GM18499 (cell line): ENCODE measurements around the gene HNRNPAB.

ENCODE experiments used
- ATAC-seq: cut with Tn5 transposase; IDR thresholded peaks from one replicate; pipeline ENCODE4 v1.9.1; 2021; ENCODE audit warnings: moderate number of reproducible peaks; ENCODE audit not compliant: insufficient read depth, unreplicated experiment

HNRNPAB gene

DNA sequence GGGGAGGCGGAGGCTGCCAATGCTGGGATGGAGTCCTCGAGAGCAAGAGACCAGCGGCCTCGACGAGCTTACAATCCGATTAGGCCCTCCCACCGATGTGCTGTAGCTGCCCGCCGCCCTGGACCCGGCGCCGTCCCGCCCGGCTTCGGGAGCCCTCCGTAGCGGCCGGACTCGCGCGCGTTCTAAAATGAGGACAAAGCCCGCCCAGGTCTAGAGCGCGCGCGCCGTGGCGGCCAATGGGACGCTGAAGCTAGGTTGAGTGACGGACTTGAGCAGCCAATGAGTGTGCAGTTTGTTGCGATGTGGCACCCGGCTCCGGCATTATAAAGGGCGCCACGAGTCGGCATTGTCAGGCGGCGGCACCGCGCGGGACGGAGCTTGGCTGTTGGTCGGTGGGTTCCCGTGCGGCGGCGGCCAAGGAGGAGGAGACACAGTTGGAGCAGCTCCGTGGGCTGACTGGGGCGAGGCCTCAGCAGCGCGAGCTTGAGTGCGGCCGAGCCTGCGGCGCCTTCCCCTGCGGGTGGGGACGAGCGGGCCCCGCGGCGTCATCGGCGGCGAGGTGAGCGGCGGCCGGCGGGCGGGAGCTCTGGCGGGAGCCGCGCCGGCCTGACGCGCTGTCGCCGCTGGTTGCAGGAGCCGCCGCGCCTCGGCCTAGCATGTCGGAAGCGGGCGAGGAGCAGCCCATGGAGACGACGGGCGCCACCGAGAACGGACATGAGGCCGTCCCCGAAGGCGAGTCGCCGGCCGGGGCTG, at the start of gene HNRNPAB:
TSS of gene HNRNPAB (plus strand) at position 352 of the 753 bp plus-strand sequence. CDS start at position 657, 305 bp downstream.
- ATAC-seq = peak; percentile 52

DNA sequence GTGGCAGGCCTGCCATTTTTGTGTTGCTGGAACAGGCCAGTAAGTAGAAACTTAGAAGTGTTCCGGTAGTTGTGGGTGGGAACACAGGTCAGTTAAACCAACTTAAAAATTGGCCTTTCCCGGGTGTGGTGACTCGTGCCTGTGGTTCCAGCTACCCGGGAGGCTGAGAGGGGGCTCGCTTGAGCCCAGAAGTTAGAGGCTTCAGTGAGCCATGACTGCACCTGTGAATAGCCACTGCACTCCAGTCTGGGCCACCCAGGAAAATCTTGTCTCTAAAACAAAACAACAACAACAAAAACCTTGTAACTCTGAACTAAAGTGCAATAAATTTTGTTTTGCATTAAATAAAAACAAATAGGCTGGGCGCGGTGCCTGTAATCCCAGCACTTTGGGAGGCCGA, 49.3 kb upstream of the HNRNPAB start:
- no peak for ATAC-seq

DNA sequence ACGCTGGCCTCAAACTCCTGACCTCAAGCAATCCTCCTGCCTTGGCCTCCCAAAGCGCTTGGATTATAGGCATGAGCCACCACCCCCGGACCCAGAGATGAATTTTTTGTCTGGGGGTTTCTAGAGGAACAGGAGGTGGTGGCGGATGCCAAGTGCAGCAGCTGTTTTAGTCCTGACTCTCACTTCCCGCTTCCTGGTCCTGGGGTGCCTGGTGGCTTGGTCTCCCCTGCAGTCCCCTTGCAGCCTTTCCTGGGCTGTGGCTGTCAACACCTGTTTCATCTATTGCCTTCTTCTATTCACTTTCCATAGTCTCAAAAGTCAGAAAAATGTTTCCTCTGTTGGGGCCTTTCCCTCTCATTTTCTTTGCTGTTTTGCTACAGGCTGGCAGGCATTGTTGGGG, 44.2 kb upstream of the HNRNPAB start:
- ATAC-seq = no peak

DNA sequence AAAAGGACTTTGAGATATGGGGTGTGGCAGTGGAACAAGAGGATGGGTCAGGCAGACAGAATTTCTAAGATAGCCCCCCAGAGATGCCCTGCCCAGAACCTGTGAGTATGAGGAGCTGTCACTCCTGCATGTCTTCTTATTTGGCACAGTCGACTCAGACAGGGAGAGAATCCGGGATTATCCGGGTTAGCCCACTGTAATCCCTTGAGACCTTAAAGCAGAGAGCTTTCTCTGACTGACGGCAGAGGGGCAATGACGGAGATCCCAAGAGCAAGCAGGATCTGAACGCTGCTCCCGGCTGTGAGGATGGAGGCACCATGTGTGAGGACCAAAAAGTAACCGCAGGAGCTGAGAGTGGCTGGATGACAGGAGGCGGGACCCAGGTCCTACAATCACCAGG, 41.9 kb upstream of the HNRNPAB start:
- ATAC-seq = no peak

DNA sequence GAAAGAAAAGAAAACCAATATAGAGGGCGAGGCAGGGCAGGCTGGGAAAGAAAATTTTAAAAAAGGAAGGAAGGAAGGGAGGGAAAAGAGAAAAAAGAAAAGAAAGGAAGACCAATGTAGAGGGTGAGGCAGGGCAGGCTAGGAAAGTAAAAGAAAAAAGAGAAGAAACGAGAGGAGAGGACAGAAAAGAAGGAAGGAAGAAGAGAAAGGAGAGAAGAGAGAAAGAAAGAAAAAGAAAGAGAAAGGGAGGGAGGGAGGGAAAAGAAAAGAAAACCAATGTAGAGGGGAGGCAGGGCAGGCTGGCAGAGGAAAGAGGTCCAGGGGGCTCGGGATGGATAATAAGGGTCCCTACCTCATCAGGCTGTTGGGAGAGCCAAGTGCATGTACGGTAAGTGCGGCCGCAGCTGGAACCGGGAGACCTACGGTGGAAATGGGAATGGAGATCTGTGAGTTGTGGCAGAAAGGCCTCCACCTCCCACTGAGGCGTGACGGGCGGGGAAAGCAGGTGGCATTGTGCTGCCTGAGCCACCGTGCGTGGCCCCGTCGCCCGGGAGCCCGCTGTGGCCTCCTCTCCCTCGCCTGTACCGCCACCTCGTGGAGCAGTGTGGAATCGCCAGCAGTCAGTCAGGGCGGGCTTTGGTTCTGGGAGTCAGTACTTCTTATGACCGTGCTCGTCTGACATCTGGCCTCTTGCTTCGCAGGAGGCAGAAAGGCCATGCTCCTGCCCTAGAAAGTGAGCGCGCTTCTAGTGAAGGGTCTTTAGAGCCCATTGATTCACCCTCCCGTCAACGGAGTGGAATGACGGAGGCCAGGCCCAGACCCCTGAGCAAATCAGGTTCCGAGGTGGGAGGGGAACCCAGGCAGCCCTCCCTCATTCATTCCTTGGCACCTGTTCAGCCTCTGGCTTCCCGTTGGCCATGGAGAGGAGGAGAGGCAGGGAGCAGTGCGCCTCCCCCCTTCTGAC, 40.3 kb upstream of the HNRNPAB start:
- ATAC-seq = peak; percentile 80

DNA sequence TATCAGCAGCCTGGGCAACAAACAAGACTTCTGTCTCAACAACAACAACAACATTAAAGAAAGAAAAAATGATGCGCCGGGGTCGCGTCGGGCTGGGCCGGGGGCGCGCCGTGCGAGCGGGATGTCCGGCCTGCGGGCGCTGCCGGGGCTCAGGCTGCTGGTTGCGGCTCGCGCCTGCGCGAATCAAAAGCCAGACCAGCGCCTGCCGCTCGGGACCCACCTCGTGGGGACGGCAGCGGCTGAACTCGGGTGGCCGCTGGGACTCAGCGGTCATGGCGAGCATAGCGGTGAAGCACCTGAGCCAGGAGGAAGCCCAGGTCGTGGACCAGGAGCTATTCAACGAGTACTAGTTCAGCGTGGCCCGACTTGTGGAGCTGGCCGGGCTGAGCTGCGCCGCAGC, 38.8 kb upstream of the HNRNPAB start:
- no peak for ATAC-seq

DNA sequence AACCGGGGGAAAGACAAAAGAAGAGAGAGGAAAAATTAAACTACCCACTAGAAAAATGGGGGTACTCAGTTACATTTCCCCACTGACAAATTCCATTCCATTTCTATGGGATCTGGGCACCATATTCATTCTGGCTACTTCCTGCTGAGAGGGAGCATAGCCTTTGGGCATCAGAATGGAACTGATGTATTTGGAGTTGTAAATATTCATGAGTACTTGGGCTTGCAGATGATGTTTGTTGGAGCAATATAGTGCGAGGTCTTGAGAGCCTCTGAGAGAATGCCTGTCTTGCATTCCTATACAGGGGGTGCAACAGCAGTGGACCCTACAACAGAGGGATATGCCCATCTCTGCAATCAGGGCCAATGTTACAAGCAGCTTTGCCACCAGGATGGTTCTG, 33.9 kb upstream of the HNRNPAB start:
- no peak for ATAC-seq

DNA sequence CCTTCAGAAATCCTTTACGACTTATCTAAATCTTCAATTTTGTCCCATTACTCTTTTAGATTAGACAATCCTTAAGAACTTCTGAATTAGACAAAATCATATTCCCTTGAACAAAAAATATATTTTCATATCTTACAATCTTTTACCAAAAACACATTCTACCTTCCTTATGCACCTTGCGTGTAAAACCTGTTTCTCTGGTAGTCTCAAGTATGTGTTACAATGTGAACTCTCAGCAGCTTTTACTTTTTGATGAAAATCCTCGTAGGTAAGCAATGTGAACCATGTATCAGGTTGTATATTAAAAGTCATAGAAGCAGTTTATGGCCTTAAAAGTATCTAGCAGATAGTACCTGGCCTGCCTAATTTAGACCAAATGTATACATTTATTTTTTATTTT, 29.9 kb upstream of the HNRNPAB start:
- no peak for ATAC-seq

DNA sequence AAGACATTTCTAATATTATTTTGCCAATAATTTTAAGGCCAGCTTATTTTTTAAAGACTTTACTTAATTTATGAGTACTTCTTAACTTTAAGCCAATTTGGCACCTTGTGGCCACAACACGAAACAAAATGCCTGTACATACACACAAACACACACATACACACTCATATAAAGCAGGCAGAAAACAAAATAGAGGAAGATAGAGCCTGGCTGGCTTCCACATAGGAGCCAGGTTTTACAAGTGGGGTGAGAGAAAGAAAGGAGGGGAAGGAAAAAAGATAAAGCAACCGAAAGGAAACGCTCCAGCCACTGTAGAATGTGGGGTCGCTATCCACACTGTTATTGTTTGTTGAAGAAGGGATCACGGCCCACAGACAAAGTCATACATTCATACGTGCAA, 27.5 kb upstream of the HNRNPAB start:
- no peak for ATAC-seq

DNA sequence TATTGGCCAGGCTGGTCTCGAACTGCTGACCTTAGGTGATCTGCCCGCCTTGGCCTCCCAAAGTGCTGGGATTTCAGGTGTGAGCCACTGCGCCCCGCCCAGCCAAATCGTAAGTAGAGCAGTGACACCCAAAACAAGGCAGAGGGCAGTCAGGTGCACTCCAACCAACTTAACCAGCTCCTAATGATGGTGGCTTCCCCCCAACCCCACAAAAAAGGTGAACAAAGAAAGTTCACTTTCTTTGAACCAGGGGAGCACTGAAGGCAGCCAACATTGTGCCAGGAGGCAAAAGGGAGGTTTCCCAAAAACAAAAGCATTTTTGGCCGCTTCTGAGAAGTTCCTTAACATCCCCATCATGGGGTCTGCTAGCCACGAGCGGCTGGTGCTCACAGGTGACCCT, 26.8 kb upstream of the HNRNPAB start:
- no peak for ATAC-seq

DNA sequence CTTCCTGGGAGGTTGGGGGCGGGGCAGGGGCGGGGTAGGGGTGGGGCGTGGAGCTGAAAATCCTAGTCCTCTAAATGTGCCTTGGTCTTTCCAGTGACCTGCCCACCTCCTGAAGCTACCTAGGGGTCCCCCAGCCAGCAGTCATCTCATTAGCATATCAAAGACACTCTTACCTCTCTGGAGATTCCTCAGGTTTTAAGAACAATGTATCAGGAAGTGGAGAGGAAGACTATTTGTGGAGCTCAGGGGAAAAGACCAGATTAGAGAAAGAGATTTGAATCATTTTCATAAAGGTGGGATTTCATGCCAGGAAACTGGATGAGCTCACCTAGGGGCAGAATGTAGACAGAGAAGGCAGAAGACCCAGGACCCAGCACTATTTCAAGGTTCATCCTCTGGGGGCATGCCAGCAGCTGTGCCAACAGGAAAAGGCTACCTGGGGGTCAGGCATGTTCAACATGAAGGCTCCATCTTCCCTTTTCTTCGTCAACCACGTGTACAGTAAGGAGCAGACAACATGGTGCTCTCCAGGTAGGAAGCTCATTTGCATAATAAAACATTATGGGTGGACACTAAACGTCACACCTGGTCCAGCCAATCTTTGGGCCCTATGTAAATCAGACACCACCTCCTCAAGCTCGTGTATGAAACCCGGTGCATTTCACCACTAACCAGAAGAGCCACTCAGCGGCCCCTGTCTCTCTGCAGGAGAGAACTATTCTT, 24.0 kb upstream of the HNRNPAB start:
- no peak for ATAC-seq

DNA sequence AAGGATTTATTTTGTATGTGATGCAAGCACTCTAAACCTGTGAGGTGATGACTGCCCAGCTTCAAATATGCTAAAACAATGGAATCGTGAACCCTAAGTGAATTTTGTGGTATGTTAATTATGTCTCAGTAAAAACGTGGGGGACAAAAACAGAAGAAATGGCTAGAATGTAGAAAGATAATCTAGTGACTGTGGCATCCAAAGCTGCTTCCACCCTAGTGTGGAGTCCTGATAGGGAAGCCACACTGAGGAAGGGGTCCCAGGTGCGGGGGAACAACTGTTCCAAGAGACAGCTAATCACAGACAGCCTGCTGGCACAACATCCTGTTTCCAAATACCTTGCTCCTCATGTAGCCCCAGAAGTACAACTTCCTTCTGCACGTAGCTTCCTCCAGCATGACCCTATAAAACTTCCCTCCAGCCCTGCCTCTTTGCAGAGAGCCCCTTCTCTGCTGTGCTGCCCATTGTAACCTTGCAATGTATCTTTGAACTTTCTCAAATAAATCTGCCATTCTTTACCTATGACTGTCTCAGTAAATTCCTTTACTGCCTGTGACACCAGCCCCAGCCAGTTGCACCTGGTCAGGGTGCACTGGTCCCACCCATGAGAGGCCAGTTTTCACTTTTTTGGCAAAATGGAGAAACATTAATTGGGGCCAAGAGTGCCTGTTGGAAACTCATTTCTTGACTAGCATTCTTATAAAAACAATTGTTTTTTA, 22.0 kb upstream of the HNRNPAB start:
- no peak for ATAC-seq

DNA sequence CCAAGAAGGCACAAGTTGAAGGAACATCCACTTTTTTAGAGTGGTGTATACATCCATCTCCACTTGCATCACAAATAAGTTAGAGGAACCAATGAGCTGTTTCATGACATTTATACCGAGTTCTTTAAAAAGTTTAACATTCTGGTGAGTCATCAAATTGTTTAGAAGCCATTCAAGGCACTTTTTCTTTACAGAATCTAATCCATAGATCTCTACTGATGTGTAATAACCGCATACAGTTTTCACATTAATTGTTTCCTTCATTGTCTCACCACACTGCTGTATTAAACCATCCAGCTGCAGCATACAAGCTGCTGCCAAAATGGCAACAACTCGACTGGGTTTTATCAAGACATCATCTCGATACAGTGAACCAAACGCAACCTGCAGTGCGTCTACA, 17.9 kb upstream of the HNRNPAB start:
- no peak for ATAC-seq

DNA sequence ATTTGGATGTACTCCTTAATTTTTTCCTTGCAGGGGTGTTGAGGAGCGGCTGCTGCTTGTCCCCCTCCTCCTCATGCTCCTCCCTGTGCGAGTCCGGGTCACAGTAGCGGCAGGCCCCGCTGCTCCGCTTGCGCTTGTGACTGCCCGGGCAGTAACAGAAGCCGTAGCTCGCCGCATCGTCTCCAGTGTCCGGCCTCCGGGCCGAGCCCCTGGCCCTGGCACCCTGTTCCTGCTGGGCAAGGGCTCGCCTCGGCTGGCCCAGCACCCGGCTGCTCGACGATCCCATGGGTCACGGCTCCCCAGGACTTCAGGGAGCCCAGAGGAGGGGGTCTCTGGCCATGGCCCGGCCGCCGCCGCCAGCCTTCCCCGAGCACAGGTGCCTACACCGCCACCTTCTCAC, 17.3 kb upstream of the HNRNPAB start, which contains the start of gene GMCL2:
TSS of gene GMCL2 (minus strand) at position 358 of the 400 bp plus-strand sequence. CDS start at position 286, 72 bp downstream.
- no peak for ATAC-seq

DNA sequence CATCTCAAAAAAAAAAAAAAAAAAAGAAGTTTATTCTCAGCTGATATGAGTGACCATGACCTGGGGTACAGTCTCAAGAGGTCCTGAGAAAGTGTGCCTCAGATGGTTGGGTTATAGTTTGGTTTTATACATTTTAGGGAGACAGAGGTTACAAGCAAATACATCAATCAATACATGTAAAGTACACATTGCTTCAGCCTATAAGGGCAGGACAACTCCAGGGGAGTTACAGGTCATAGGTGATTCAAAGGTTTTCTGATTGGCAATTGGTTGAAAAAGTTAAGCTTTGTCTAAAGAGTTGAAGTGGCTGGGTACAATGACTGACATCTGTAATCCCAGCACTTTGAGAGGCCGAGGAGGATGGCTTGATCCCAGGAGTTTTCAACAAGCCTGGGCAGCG, 14.9 kb upstream of the HNRNPAB start:
- ATAC-seq = no peak

DNA sequence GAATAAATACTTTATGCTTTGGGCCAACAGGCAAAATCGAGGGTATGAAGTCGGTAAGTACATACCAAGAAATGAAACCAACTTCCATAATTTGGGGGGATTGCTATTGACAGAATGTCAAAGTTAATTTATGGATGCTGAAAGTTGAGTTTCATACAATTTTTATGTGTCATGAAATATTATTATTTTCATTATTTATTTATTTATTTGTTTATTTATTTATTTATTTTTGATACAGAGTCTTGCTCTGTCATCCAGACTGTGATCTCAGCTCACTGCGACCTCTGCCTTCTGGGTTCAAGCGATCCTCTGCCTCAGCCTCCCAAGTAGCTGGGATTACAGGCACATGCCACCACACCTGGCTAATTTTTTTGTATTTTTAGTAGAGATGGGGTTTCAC, 12.7 kb upstream of the HNRNPAB start:
- ATAC-seq = no peak

DNA sequence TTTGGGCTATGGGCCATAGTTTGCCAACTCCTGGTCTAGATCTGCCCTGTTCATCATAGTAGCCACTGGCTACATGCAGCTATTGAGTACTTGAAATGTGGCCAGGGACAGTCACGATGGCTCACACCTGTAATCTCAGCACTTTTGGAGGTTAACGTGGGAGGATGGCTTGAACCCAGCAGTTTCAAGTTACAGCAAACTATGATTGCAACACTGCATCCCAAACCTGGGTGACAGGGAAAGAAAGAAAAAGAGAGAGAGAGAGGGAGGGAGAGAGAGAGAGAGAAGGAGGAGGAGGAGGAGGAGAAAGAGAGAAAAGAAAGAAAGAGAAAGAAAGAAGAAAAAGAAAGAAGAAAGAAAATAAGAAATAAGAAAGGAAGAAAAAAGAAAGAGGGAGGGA, 12.1 kb upstream of the HNRNPAB start:
- ATAC-seq = no peak

DNA sequence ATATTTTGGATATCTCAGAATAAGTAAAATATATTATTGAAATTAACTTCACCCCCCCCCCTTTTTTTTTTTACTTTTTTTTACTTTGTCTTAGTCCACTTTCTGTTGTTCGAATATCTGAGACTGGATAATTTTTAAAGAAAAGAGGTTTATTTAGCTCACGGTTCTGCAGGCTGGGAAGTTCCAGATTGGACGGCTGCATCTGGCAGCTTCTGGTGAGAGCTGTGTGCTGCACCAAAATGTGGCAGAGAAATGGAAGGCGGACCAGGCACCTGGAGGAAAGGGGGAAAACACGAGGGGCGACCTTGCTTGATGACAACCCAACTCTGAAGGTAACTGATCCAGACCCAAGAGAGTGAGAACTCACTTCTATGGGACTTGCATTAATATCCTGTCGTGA, 11.5 kb upstream of the HNRNPAB start:
- no peak for ATAC-seq

DNA sequence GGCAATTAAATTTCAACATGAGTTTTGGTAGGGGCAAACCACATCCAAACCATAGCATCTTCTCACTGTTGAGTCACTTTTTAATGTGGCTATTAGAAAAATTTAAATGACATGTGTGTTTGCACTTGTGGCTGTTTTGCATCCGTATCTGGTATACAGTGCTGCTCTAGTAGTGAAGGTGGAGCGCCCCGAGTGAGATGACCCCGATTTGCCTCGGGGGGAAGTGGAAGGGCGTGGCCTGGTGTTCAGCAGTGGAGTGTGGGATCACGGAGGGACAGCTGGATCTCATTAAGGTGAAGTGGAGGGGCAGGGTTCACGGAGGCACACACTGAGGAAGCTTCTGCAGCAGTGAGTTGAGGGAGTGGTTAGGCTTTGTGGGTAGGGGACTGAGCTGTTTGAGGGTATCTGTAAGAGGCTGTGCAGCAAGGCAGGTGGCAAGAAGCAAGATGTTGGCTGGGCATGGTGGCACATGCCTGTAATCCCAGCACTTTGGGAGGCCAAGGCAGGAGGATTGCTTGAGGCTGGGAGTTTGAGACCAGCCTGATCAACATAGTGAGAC, 11.0 kb upstream of the HNRNPAB start:
- ATAC-seq = no peak

DNA sequence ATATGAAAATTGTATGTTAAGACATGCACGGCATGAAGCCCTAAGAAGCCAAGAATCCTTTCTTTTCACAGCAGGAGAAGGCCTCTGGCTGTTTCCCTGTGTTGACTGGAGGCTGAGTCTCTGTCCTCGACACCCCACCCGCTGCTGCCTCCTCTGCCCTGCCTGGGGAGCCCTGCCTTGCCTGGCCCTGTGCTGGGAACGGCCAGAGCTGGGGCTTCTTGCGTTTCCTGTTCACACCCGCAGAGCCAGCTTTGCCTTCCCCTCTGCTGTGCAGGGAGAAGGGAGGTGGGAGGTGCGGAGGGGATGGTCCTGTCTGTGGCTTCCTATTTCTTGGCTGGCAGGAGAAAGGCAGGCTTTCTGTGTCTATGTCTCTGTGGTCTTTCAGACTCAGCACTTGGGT, 10.3 kb upstream of the HNRNPAB start:
- ATAC-seq = no peak
